K562 (cell line): ENCODE data around the gene SPINK5. TPM values are rescaled to one million over a fixed set of nuclear protein-coding genes. Genes with fewer than 3 reads are reported as not detected.

Experiments
- DACH1 ChIP-seq: fragments of 450-650 bp; IDR thresholded peaks from 2 replicates; pipeline ENCODE4 v1.6.1; 2018; ENCODE audit not compliant: partially characterized antibody
- IRF9 ChIP-seq: fragments of 450-650 bp; IDR thresholded peaks from 2 replicates; pipeline ENCODE4 v1.6.1; 2016; ENCODE audit warnings: missing biosample characterization, missing genetic modification characterization
- NR2C2 ChIP-seq, 2 experiments: fragments of 200-800 bp in 1 of 2; sonication (Bioruptor generic) in 1 of 2; sonication (generic) in 1 of 2; formaldehyde crosslinking in 1 of 2; IDR thresholded peaks; 2 replicates each; pipeline versions ENCODE4 v1.6.1 to v1.8.0; 2016 to 2022; ENCODE audit warnings: mild to moderate bottlenecking in 1 of 2, missing compliant biosample characterization in 1 of 2, missing genetic modification characterization in 1 of 2, missing genetic modification reagents in 1 of 2
- TRIM25 ChIP-seq: fragments of 450-650 bp; IDR thresholded peaks from 2 replicates; pipeline ENCODE4 v1.7.0; 2016; ENCODE audit warnings: borderline replicate concordance
- ZNF143 ChIP-seq: sonication (generic); formaldehyde crosslinking; IDR thresholded peaks from 2 replicates; pipeline ENCODE4 v1.9.0; 2022; ENCODE audit warnings: mild to moderate bottlenecking, missing genetic modification reagents
- ZNF280B ChIP-seq: fragments of 250-450 bp; sonication (Bioruptor Pico); IDR thresholded peaks from 2 replicates; pipeline ENCODE4 v1.5.1; 2021; ENCODE audit warnings: mild to moderate bottlenecking
- ZNF655 ChIP-seq: fragments of 250-450 bp; sonication (Bioruptor Pico); IDR thresholded peaks from 2 replicates; pipeline ENCODE4 v1.5.0; 2021
- polyA plus RNA-seq, 8 experiments: library from polyadenylated mRNA; depleted of rRNA in 4 of 8; stranded (reverse) in 5 of 8; unstranded in 3 of 8; fragments of >200 nt; fragmentation: Nextera tagmentation in 2 of 8; fragmentation: Illumina TruSeq in 1 of 8; extraction: Ambion mirVana in 2 of 8; extraction: Trizol in 1 of 8; gene quantifications; 2 replicates each; pipeline versions ENCODE4 v1.2.1 to v1.2.3, GENCODE V29; 2011 to 2014; ENCODE audit warnings: inconsistent platforms in 1 of 8, missing spikeins in 1 of 8
- total RNA-seq, 7 experiments: library from RNA; depleted of rRNA in 6 of 7; stranded (reverse); fragments of >200 nt in 6 of 7; fragmentation: Illumina TruSeq in 2 of 7; extraction: Trizol in 2 of 7; gene quantifications; 2 replicates each; pipeline versions ENCODE4 v1.2.1 to v1.2.3, GENCODE V29; 2011 to 2021; ENCODE audit warnings: low replicate concordance in 1 of 7

Gene SPINK5
- total and polyA plus RNA-seq, 9 of the 15 experiments (the other 6 are each of a cell fraction or from before 2014, with no cell fraction given) = 0.07 to 0.68 (median 0.16) TPM; not detected in 1

- TF ChIP-seq ZNF280B (CRISPR knock-in tag) (no peak), IRF9 (tag) (no peak), TRIM25 (no peak), ZNF143 (CRISPR knock-in tag) (no peak), DACH1 (no peak), ZNF655 (CRISPR knock-in tag) (no peak), NR2C2 (CRISPR knock-in tag; IDR thresholded peaks at IDR 0.05) (no peak), NR2C2 (tag; IDR thresholded peaks at IDR 0.05) (no peak)
Observed at GRCh38 chr5:148163345-148163744, 99.6 kb downstream of the SPINK5 start (continued).
